ENCODE results near the gene HSPB9. TPM values are rescaled to one million over a fixed set of nuclear protein-coding genes. Genes with fewer than 3 reads are reported as not detected.

The HSPB9 gene
- total RNA-seq, 1 experiment from 2014 or later: 0.54 TPM

DNA sequence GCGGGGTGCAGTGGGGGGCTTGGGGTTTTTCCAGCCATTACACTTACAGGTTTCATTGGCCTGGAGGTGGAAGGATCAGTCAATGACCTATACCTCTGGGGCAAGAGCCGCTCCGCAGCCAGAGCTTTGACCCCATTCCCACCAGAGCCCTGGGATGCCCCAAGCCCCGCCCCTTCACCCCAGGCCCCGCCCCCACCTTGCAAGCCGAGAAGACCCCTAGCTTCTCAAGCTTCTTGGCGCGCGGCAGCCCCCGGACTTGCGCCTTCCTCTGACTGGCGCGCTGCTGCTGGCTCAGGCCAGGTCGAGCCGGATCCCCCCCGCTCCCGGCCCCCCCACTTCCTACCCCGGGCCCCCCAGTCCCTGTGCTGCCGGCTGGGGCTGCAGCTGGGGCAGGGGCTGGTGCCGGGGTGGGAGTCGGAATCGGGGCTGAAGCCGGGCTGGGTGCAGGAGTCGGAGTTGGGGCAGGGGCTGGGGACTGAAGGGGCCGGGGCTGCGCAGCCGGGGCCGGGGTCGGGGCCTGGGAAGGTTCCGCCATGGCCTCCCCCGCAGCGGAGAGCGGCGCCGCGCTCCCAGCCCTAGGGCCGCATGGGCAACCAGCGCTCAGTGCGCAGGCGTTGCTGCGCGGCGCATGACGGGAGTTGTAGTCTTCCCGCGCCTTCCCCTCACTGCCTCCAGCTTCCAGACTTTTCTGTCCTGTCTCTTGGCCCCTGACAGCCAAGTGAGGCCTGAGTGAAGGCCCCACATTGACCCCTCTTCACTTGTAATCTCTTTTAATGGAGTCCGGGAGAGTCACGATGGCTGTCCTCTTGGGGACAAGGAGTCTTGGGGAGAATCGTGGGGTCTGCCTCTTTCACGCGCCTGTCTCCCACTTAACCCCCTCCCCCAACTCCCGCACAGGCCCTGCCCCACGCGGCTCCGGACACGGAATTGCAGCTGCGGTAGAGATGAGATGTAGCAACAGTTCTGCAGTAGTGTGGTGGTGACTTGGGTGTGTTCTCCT lies 1.5 kb upstream of the HSPB9 start, which contains the start of gene KAT2A:
TSS of gene KAT2A (minus strand) at position 598 of the 1,000 bp plus-strand sequence. CDS start at position 535, 63 bp downstream.
- BruUV-seq (replicated peaks): no TSS peak
- Mint-ChIP-seq H3K4me3 (ENCODE audit: low read depth, unreplicated experiment) (peak within 1 kb of the TSS; percentile 59), H3K27me3 (ENCODE audit: unreplicated experiment) (no peaks in the 10 kb centered on the region), H3K4me1 (ENCODE audit: low read depth, unreplicated experiment) (peaks cover 9% of the 10 kb centered on the region), H3K9me3 (ENCODE audit: low read depth, unreplicated experiment) (no peaks in the 10 kb centered on the region), H3K27ac (ENCODE audit: unreplicated experiment) (peak within 1 kb of the TSS; percentile 58), H3K36me3 (ENCODE audit: insufficient read depth, unreplicated experiment) (peaks cover 86% of the 10 kb centered on the region)
- TF ChIP-seq, protein P1, sequence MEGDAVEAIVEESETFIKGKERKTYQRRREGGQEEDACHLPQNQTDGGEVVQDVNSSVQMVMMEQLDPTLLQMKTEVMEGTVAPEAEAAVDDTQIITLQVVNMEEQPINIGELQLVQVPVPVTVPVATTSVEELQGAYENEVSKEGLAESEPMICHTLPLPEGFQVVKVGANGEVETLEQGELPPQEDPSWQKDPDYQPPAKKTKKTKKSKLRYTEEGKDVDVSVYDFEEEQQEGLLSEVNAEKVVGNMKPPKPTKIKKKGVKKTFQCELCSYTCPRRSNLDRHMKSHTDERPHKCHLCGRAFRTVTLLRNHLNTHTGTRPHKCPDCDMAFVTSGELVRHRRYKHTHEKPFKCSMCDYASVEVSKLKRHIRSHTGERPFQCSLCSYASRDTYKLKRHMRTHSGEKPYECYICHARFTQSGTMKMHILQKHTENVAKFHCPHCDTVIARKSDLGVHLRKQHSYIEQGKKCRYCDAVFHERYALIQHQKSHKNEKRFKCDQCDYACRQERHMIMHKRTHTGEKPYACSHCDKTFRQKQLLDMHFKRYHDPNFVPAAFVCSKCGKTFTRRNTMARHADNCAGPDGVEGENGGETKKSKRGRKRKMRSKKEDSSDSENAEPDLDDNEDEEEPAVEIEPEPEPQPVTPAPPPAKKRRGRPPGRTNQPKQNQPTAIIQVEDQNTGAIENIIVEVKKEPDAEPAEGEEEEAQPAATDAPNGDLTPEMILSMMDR (IDR thresholded peaks at IDR 0.05; ENCODE audit: unreplicated experiment): no peak
- peak; percentile 91 for DNase-seq
- CTCF ChIA-PET: interaction anchor here (0.6 to 1.6 kb wide), 14 partner anchors 11 to 1962 kb away, joined by 3 to 11 read pairs (median 4); partner anchors contain the start of gene NKIRAS2
- intact Hi-C loops (cut with micrococcal nuclease; ENCODE audit: unreplicated experiment): no loop called here

DNA sequence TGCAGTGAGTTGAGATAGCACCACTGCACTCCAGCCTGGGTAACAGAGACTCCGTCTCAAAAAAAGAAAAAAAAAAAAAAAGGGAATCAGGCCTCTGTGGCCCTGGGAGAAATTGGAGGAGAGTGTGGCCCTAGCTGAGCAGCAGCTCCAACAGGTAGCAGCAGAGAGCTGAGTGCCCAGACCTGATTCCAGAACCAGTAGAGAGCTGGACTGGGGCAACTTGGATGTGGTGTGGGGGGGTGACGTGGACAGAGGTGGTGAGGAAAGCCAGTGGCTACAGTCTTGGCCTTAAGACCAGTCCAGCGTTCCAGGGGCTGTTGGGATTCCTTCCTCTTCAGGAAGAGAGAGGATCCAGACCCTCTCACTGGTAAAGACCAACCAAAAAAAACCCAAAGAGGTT lies 1.7 kb downstream of the HSPB9 start:
- Mint-ChIP-seq H3K27ac (ENCODE audit: unreplicated experiment) (no peak overlapping the region), H3K4me1 (ENCODE audit: low read depth, unreplicated experiment) (peaks cover 17% of the 10 kb centered on the region), H3K9me3 (ENCODE audit: low read depth, unreplicated experiment) (no peaks in the 10 kb centered on the region), H3K36me3 (ENCODE audit: insufficient read depth, unreplicated experiment) (peaks cover 89% of the 10 kb centered on the region), H3K4me3 (ENCODE audit: low read depth, unreplicated experiment) (no peak overlapping the region), H3K27me3 (ENCODE audit: unreplicated experiment) (no peaks in the 10 kb centered on the region)
- no peak for DNase-seq
- TF ChIP-seq, protein P1 (IDR thresholded peaks at IDR 0.05; ENCODE audit: unreplicated experiment): peak; percentile 14
- CTCF ChIA-PET: interaction anchor here (0.6 to 1.0 kb wide), 4 partner anchors 10 to 258 kb away, joined by 3 to 7 read pairs (median 4); no protein-coding TSS in a partner anchor
- intact Hi-C loops (cut with micrococcal nuclease; ENCODE audit: unreplicated experiment): no loop called here
- BruUV-seq (replicated peaks): no TSS peak

DNA sequence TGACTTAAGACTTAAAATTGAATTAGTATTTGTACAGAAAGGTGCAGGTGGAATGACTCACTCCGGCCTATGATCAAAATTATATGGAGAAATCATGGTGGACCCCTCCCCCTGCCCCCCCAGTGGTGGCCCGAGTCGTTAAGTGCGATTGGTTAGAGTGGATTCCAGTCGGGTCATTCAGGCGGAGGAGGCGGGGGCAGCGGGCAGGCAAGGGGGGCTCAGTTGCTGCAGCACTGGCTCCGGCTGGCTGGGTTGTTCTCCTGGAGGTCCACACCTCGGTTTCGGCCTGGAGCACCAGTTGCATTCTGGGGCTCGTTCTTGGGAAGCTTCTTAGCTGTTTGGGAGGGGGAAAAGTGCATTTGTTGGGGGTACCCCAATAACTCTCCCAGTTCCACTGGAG lies 3.0 kb downstream of the HSPB9 start:
- Mint-ChIP-seq H3K9me3 (ENCODE audit: low read depth, unreplicated experiment) (no peaks in the 10 kb centered on the region), H3K4me3 (ENCODE audit: low read depth, unreplicated experiment) (no peak overlapping the region), H3K27ac (ENCODE audit: unreplicated experiment) (no peak overlapping the region), H3K4me1 (ENCODE audit: low read depth, unreplicated experiment) (peaks cover 7% of the 10 kb centered on the region), H3K27me3 (ENCODE audit: unreplicated experiment) (no peaks in the 10 kb centered on the region), H3K36me3 (ENCODE audit: insufficient read depth, unreplicated experiment) (peaks cover 86% of the 10 kb centered on the region)
- DNase-seq: no peak
- CTCF ChIA-PET: no interaction called here
- TF ChIP-seq, protein P1 (IDR thresholded peaks at IDR 0.05; ENCODE audit: unreplicated experiment): no peak
- no TSS peak for BruUV-seq (replicated peaks)
- intact Hi-C loops (cut with micrococcal nuclease; ENCODE audit: unreplicated experiment): no loop called here

DNA sequence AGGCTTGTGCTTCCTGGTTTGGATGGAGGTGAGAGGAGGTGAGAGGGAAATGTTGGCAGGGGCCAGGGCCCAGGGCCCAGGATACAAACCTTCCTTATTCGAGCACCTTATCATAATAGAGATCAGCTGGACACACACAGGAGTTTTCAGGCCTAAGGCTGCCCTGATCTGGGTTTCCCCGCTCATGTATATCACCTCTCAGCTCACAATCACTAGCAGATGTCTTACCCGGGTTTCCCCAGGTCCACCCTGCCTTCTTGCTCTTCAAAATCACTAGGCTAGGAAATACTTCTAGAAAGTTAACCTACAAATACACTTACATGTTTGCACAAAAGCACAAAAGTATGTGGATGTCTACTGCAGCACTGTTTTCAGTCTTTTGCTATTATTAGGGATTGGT lies 4.2 kb downstream of the HSPB9 start:
- intact Hi-C loops (cut with micrococcal nuclease; ENCODE audit: unreplicated experiment): no loop called here
- no TSS peak for BruUV-seq (replicated peaks)
- TF ChIP-seq, protein P1 (IDR thresholded peaks at IDR 0.05; ENCODE audit: unreplicated experiment): no peak
- Mint-ChIP-seq H3K9me3 (ENCODE audit: low read depth, unreplicated experiment) (no peaks in the 10 kb centered on the region), H3K4me1 (ENCODE audit: low read depth, unreplicated experiment) (peaks cover 16% of the 10 kb centered on the region), H3K4me3 (ENCODE audit: low read depth, unreplicated experiment) (no peak overlapping the region), H3K27me3 (ENCODE audit: unreplicated experiment) (no peaks in the 10 kb centered on the region), H3K27ac (ENCODE audit: unreplicated experiment) (no peak overlapping the region), H3K36me3 (ENCODE audit: insufficient read depth, unreplicated experiment) (peaks cover 83% of the 10 kb centered on the region)
- CTCF ChIA-PET: no interaction called here
- DNase-seq: no peak

Measured in Calu3 (cell line).